HUES6 (cell line): Measurements from ENCODE around the gene PDK2.

Experiments
- H3K27ac ChIP-seq: 2 replicates; pipeline ENCODE4 v1.7.0; 2013; ENCODE audit warnings: low read depth, mild to moderate bottlenecking, low read length, inconsistent platforms
- H3K27me3 ChIP-seq: 2 replicates; pipeline ENCODE4 v1.6.1; 2013; ENCODE audit warnings: low read length; ENCODE audit not compliant: control insufficient read depth, insufficient read depth
- H3K36me3 ChIP-seq: 2 replicates; pipeline ENCODE4 v1.6.1; 2013; ENCODE audit warnings: low read length; ENCODE audit not compliant: control insufficient read depth, insufficient read depth
- H3K4me1 ChIP-seq: 2 replicates; pipeline ENCODE4 v1.6.1; 2013; ENCODE audit warnings: low read length; ENCODE audit not compliant: control insufficient read depth, insufficient read depth
- H3K4me3 ChIP-seq: 2 replicates; pipeline ENCODE4 v1.5.1; 2013; ENCODE audit warnings: low read depth, low read length
- H3K9ac ChIP-seq: one replicate; pipeline ENCODE4 v1.6.1; 2013; ENCODE audit warnings: mild to moderate bottlenecking, low read length
- H3K9me3 ChIP-seq: 2 replicates; pipeline ENCODE4 v1.6.1; 2013; ENCODE audit warnings: low read depth, low read length; ENCODE audit not compliant: control insufficient read depth, insufficient read depth

The PDK2 gene

GRCh38 chr17:50093807-50094206 is 1.3 kb upstream of the PDK2 start:
- no peak overlapping the region for H3K27ac ChIP-seq

GRCh38 chr17:50094243-50094752 is 853 bp upstream of the PDK2 start:
- Histone ChIP-seq H3K9me3 (no peaks in the 10 kb centered on the region), H3K27me3 (no peaks in the 10 kb centered on the region), H3K4me3 (peak overlapping the region; percentile 92), H3K4me1 (peaks cover 6% of the 10 kb centered on the region), H3K27ac (no peak overlapping the region), H3K9ac (peak overlapping the region; percentile 36), H3K36me3 (peaks cover 10% of the 10 kb centered on the region; the same call in 1 of the 2 replicates)

More at GRCh38 chr17:50093807-50094206, 1.3 kb upstream of the PDK2 start:
- H3K4me3 ChIP-seq: no peak overlapping the region
- no peaks in the 10 kb centered on the region for H3K9me3 ChIP-seq
- H3K9ac ChIP-seq: no peak overlapping the region
- no peaks in the 10 kb centered on the region for H3K27me3 ChIP-seq
- peaks cover 12% of the 10 kb centered on the region; the same call in 1 of the 2 replicates for H3K36me3 ChIP-seq
- H3K4me1 ChIP-seq: peaks cover 6% of the 10 kb centered on the region

- Histone ChIP-seq H3K27ac (no peak overlapping the region), H3K9ac (peak overlapping the region; percentile 61), H3K4me1 (peaks cover 12% of the 10 kb centered on the region), H3K36me3 (0 out of 2 replicates have a peak, but pooled peaks cover 5% of the 10 kb centered on the region), H3K27me3 (no peaks in the 10 kb centered on the region), H3K4me3 (peak overlapping the region; percentile 92), H3K9me3 (no peaks in the 10 kb centered on the region)
These were observed 481 bp downstream of the PDK2 start for GRCh38 chr17:50095626-50096037.

- H3K4me3 ChIP-seq: peak overlapping the region; percentile 92
- H3K27me3 ChIP-seq: no peaks in the 10 kb centered on the region
- 0 out of 2 replicates have a peak, but pooled peaks cover 5% of the 10 kb centered on the region for H3K36me3 ChIP-seq
- no peak overlapping the region for H3K27ac ChIP-seq
- no peak overlapping the region for H3K9ac ChIP-seq
- no peaks in the 10 kb centered on the region for H3K9me3 ChIP-seq
- H3K4me1 ChIP-seq: peaks cover 16% of the 10 kb centered on the region
These were observed 941 bp downstream of the PDK2 start for GRCh38 chr17:50096092-50096491.

- Histone ChIP-seq H3K9me3 (no peaks in the 10 kb centered on the region), H3K27ac (no peak overlapping the region), H3K9ac (no peak overlapping the region), H3K36me3 (0 out of 2 replicates have a peak, but pooled peaks cover 5% of the 10 kb centered on the region), H3K27me3 (no peaks in the 10 kb centered on the region), H3K4me3 (no peak overlapping the region), H3K4me1 (peaks cover 23% of the 10 kb centered on the region)
These were observed 1.6 kb downstream of the PDK2 start for GRCh38 chr17:50096758-50097157.

- Histone ChIP-seq H3K4me1 (peaks cover 28% of the 10 kb centered on the region), H3K9ac (no peak overlapping the region), H3K27me3 (no peaks in the 10 kb centered on the region), H3K27ac (no peak overlapping the region), H3K4me3 (no peak overlapping the region), H3K36me3 (0 out of 2 replicates have a peak, but pooled peaks cover 5% of the 10 kb centered on the region), H3K9me3 (no peaks in the 10 kb centered on the region)
These were observed 2.3 kb downstream of the PDK2 start for GRCh38 chr17:50097455-50097854.

- H3K27ac ChIP-seq: no peak overlapping the region
- H3K9ac ChIP-seq: no peak overlapping the region
- peaks cover 28% of the 10 kb centered on the region for H3K4me1 ChIP-seq
- no peaks in the 10 kb centered on the region for H3K27me3 ChIP-seq
- H3K4me3 ChIP-seq: no peak overlapping the region
- no peaks in the 10 kb centered on the region for H3K9me3 ChIP-seq
- 0 out of 2 replicates have a peak, but pooled peaks cover 5% of the 10 kb centered on the region for H3K36me3 ChIP-seq
These were observed 2.8 kb downstream of the PDK2 start for GRCh38 chr17:50097926-50098325.

GRCh38 chr17:50098583-50098982 is 3.4 kb downstream of the PDK2 start:
- Histone ChIP-seq H3K36me3 (0 out of 2 replicates have a peak, but pooled peaks cover 5% of the 10 kb centered on the region), H3K4me1 (peaks cover 28% of the 10 kb centered on the region), H3K4me3 (no peak overlapping the region), H3K9me3 (no peaks in the 10 kb centered on the region), H3K9ac (no peak overlapping the region), H3K27me3 (no peaks in the 10 kb centered on the region), H3K27ac (no peak overlapping the region)

- Histone ChIP-seq H3K27ac (no peak overlapping the region), H3K9me3 (no peaks in the 10 kb centered on the region), H3K4me3 (no peak overlapping the region), H3K36me3 (0 out of 2 replicates have a peak, but pooled peaks cover 5% of the 10 kb centered on the region), H3K27me3 (no peaks in the 10 kb centered on the region), H3K9ac (no peak overlapping the region), H3K4me1 (peaks cover 28% of the 10 kb centered on the region)
These were observed 3.9 kb downstream of the PDK2 start for GRCh38 chr17:50099003-50099402.

- Histone ChIP-seq H3K27me3 (no peaks in the 10 kb centered on the region), H3K27ac (no peak overlapping the region), H3K4me3 (no peak overlapping the region), H3K9ac (no peak overlapping the region), H3K4me1 (peaks cover 28% of the 10 kb centered on the region), H3K9me3 (no peaks in the 10 kb centered on the region), H3K36me3 (0 out of 2 replicates have a peak, but pooled peaks cover 5% of the 10 kb centered on the region)
These were observed 5.3 kb downstream of the PDK2 start for GRCh38 chr17:50100480-50100883.

- Histone ChIP-seq H3K9me3 (no peaks in the 10 kb centered on the region), H3K27ac (no peak overlapping the region), H3K4me3 (peak overlapping the region; percentile 17; the same call in 1 of the 2 replicates), H3K4me1 (peaks cover 25% of the 10 kb centered on the region), H3K9ac (no peak overlapping the region), H3K36me3 (0 out of 2 replicates have a peak, but pooled peaks cover 5% of the 10 kb centered on the region), H3K27me3 (no peaks in the 10 kb centered on the region)
These were observed 5.8 kb downstream of the PDK2 start for GRCh38 chr17:50100921-50101345.
